Skeletal muscle satellite cell (primary cell): ENCODE results near the gene CACNA1B.

Experiments
- H3K27me3 ChIP-seq: 2 replicates; pipeline ENCODE4 v1.7.0; 2013; ENCODE audit warnings: low read length; ENCODE audit not compliant: control insufficient read depth, insufficient read depth
- H3K36me3 ChIP-seq: 2 replicates; pipeline ENCODE4 v1.7.0; 2013; ENCODE audit warnings: mild to moderate bottlenecking, control low read depth, low read length; ENCODE audit not compliant: insufficient read depth
- H3K4me1 ChIP-seq: 2 replicates; pipeline ENCODE4 v1.7.0; 2013; ENCODE audit warnings: low read length; ENCODE audit not compliant: control insufficient read depth, insufficient read depth
- H3K4me2 ChIP-seq: 2 replicates; pipeline ENCODE4 v1.7.0; 2013; ENCODE audit warnings: mild to moderate bottlenecking, low read length
- H3K4me3 ChIP-seq: 2 replicates; pipeline ENCODE4 v1.7.0; 2013; ENCODE audit warnings: low read length
- H3K9ac ChIP-seq: 2 replicates; pipeline ENCODE4 v1.7.0; 2013; ENCODE audit warnings: mild to moderate bottlenecking, low read depth, low read length, moderate library complexity
- H3K9me3 ChIP-seq: replicated peaks from 2 replicates; pipeline ENCODE4 v1.7.0; 2013; ENCODE audit warnings: mild to moderate bottlenecking, control low read depth, low read length

Gene CACNA1B

DNA sequence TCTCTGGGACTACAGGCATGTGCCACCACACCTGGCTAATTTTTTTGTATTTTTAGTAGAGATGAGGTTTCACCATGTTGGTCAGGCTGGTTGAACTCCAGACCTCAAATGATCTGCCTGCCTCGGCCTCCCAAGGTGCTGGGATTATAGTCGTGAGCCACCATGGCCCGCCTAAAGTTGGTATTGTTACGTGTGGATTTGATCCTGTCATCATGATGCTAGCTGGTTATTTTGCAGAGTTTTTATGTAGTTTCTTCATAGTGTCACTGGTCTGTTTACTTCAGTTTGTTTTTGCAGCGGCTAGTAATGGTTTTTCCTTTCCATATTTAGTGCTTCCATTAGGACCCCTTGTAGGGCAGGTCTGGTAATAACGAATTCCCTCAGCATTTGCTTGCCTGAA is 85.9 kb downstream of the CACNA1B start:
- H3K9ac ChIP-seq = no peak overlapping the region
- H3K4me2 ChIP-seq = no peak overlapping the region
- no peaks in the 10 kb centered on the region for H3K36me3 ChIP-seq
- no peaks in the 10 kb centered on the region for H3K4me1 ChIP-seq
- no peaks in the 10 kb centered on the region for H3K9me3 ChIP-seq
- H3K4me3 ChIP-seq = no peak overlapping the region
- no peaks in the 10 kb centered on the region for H3K27me3 ChIP-seq

DNA sequence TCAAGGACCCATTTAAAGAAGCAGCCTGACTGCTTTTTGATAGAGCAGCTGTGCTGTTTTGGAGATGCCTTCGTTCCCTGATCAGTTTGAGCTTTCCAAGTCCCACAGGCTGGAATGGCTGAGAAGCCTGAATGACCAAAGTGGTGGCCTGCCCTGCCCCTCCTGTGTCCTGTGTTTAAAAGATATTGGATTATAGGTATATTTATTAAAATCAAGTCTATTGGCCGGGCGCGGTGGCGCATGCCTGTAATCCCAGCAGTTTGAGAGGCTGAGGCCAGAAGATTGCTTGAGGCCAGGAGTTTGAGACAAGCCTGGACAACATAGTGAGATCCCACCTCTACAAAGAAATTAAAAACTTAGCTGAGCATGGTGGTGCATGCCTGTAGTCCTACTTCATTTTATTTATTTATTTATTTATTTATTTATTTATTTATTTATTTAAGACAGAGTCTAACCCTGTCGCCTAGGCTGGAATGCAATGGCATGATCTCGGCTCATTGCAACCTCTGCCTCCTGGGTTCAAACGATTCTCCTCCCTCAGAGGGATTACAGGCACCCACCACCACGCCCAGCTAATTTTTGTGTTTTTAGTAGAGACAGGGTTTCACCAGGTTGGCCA is 87.7 kb downstream of the CACNA1B start:
- Histone ChIP-seq H3K36me3 (no peaks in the 10 kb centered on the region), H3K4me3 (no peak overlapping the region), H3K9me3 (peaks cover 4% of the 10 kb centered on the region), H3K9ac (no peak overlapping the region), H3K4me1 (no peaks in the 10 kb centered on the region), H3K4me2 (no peak overlapping the region), H3K27me3 (no peaks in the 10 kb centered on the region)

DNA sequence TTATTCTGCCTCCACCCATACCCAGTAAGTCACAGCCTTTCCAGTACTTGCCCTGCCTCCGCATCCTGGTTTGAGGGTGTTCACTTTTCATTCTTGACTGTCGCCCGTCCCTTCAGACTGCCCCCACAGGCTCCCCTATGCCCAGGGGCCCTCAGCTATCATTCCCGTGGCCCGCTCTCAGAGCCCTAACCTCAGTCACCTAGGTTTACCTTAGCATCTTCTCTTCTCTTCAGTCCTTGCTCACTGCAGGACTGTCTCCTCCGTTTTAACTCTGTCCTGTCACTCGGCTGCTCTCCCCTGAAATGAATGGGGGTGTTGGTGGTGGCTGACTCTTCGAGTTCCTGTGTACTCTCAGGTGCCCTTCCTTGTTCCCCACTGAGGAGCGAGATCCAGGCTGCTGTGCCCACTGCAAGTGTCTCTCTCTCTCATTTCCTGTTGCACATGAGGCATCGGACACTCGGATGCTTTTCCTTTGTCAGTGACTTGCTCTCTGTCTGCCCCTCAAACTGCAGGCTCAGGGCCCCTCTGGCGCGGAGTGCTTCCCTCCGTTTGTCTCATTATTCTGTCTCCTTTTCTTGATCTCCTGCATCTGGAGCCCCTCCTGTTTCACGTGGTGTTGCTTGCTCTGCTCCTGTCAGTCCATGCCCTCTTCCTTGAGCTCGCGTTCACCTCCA is 89.8 kb downstream of the CACNA1B start:
- Histone ChIP-seq H3K4me3 (no peak overlapping the region), H3K27me3 (no peaks in the 10 kb centered on the region), H3K9ac (no peak overlapping the region), H3K4me1 (no peaks in the 10 kb centered on the region), H3K9me3 (peaks cover 5% of the 10 kb centered on the region), H3K36me3 (no peaks in the 10 kb centered on the region), H3K4me2 (no peak overlapping the region)

DNA sequence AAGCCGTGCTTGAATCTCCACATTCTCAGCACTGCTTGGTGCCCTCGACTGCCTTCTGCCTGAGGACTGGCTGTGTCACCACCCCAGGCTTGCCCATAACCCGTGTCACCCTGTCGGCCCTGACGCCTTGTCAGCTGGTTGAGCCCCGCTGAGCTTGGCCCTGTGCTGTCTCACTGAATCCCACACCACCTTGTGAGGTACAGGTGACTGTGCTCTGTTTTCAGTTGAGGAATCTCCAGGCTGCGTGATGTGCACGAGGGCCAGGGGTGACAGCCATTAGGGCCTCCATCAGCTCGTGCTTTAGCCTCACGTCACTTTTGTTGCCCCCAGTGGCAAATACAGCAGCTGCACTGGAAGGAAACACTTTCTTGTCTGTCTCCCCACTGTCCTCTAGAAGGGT is 90.7 kb downstream of the CACNA1B start:
- Histone ChIP-seq H3K9ac (no peak overlapping the region), H3K27me3 (no peaks in the 10 kb centered on the region), H3K4me1 (no peaks in the 10 kb centered on the region)

GRCh38 chr9:137969008-137969407 is 91.4 kb downstream of the CACNA1B start:
- Histone ChIP-seq H3K4me1 (no peaks in the 10 kb centered on the region), H3K36me3 (no peaks in the 10 kb centered on the region), H3K9me3 (peaks cover 11% of the 10 kb centered on the region), H3K27me3 (no peaks in the 10 kb centered on the region), H3K9ac (no peak overlapping the region), H3K4me2 (no peak overlapping the region), H3K4me3 (no peak overlapping the region)

More for the DNA sequence above, 90.7 kb downstream of the CACNA1B start:
- H3K4me3 ChIP-seq = no peak overlapping the region
- H3K36me3 ChIP-seq = no peaks in the 10 kb centered on the region
- peaks cover 11% of the 10 kb centered on the region for H3K9me3 ChIP-seq
- H3K4me2 ChIP-seq = no peak overlapping the region

GRCh38 chr9:137969685-137970084 is 92.1 kb downstream of the CACNA1B start:
- H3K27me3 ChIP-seq = no peaks in the 10 kb centered on the region
- H3K4me3 ChIP-seq = no peak overlapping the region
- no peaks in the 10 kb centered on the region for H3K4me1 ChIP-seq
- no peaks in the 10 kb centered on the region for H3K36me3 ChIP-seq
- peaks cover 11% of the 10 kb centered on the region for H3K9me3 ChIP-seq
- H3K9ac ChIP-seq = no peak overlapping the region
- no peak overlapping the region for H3K4me2 ChIP-seq

DNA sequence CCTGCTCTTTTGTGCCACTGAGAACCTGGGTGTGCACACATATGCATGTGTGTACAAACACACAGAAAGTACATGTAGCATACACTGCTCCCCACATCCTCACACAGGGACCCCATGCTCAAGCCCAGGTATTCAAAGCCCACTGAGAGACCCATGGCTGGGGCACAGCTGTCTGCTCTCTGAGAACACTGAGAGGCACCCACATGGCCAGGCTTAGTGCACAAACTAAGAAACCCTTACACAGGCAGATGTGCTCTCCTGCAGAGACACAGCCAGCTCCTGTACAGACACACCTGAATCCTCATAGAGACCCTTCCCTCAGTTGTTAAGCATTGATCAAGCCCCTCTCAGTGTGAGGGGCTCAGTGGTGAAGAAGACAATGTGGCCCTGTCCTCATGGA is 92.5 kb downstream of the CACNA1B start:
- no peaks in the 10 kb centered on the region for H3K27me3 ChIP-seq

DNA sequence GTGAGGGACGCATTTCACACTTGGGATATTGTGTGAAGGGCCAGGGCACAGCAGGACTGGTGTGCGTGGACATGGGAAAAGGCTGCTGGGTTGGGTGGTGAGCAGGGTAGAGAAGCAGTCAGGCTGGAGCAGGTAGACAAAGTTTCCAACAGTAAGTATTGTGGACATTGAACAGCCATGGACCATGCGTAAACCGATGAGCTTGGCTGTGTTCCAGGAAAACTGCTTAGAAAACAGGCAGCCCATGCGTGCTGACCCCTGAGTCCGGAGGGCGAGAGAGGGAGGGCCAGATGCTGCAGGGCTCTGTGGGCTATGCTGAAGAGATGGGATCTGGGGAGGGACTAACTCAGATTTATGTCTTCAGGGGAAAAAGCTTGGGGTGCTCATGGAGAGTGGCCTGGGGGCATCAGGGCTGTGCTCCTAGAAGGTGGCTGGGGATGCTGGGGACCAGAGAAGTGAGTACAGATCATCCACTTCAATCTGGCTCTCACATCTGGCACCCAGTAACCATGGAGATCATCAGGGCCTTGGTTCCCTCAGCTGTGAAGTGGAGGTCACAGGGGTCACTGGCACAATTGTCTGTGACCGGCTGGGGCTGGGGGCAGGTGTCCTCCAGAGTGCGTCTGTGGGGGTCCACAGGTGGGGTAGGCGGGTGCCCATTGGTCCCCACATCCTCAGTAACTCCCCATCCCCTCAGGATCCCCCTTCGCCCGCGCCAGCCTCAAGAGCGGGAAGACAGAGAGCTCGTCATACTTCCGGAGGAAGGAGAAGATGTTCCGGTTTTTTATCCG is 93.3 kb downstream of the CACNA1B start:
- H3K9ac ChIP-seq = no peak overlapping the region
- H3K4me2 ChIP-seq = no peak overlapping the region
- no peaks in the 10 kb centered on the region for H3K27me3 ChIP-seq
- no peak overlapping the region for H3K4me3 ChIP-seq
- H3K4me1 ChIP-seq = no peaks in the 10 kb centered on the region
- H3K9me3 ChIP-seq = peaks cover 11% of the 10 kb centered on the region
- H3K36me3 ChIP-seq = no peaks in the 10 kb centered on the region

More for the DNA sequence above, 92.5 kb downstream of the CACNA1B start:
- Histone ChIP-seq H3K4me1 (no peaks in the 10 kb centered on the region), H3K36me3 (no peaks in the 10 kb centered on the region), H3K4me2 (no peak overlapping the region), H3K9me3 (peaks cover 11% of the 10 kb centered on the region), H3K9ac (no peak overlapping the region), H3K4me3 (no peak overlapping the region)

- Histone ChIP-seq H3K9me3 (peaks cover 11% of the 10 kb centered on the region), H3K4me2 (no peak overlapping the region), H3K27me3 (no peaks in the 10 kb centered on the region), H3K36me3 (no peaks in the 10 kb centered on the region), H3K4me1 (no peaks in the 10 kb centered on the region), H3K4me3 (no peak overlapping the region), H3K9ac (no peak overlapping the region)
These were observed 94.0 kb downstream of the CACNA1B start for GRCh38 chr9:137971477-137972138.

DNA sequence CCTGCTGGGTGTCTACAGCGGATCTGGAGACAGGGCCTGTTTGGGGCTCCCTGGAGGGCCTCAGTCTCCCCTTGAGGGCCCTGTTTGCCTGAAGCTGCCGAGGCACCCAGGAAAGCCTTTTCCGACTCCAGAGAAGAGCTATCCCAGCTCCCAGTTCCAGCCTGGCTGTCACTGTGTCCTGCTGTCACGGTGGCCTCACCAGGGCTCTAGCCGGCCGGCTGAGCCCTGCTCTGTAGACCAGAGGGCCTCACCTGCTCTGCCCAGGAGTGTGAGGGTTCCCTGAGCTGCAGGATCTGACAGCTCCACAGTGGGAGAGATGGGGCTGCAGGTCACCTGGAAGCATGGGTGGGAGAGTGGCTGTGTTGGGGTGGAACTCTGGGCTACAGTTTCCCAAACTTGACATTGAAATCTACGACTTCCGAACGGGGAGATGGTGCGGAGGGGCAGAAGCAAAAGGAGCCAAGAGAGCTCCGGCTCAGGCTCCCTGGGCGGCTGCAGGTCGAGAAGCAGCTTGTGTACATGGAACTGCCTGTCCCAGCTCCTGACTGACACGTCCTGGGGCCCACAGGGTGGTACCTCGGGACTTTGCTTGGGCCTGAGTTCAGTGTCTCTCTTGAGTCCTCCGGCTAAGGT is 94.9 kb downstream of the CACNA1B start:
- Histone ChIP-seq H3K36me3 (no peaks in the 10 kb centered on the region), H3K27me3 (no peaks in the 10 kb centered on the region), H3K4me2 (no peak overlapping the region), H3K9me3 (peaks cover 11% of the 10 kb centered on the region), H3K4me3 (no peak overlapping the region), H3K9ac (no peak overlapping the region), H3K4me1 (no peaks in the 10 kb centered on the region)

GRCh38 chr9:137972988-137973470 is 95.4 kb downstream of the CACNA1B start:
- Histone ChIP-seq H3K27me3 (no peaks in the 10 kb centered on the region), H3K36me3 (no peaks in the 10 kb centered on the region), H3K4me1 (no peaks in the 10 kb centered on the region), H3K9ac (no peak overlapping the region), H3K4me2 (no peak overlapping the region), H3K9me3 (peaks cover 11% of the 10 kb centered on the region), H3K4me3 (no peak overlapping the region)
